Measurements from ENCODE around the gene PLCB2.

Gene PLCB2

GRCh38 chr15:40345225-40345866 lies 37.6 kb upstream of the PLCB2 start:
- H3K4me1 ChIP-seq (ENCODE audit: control insufficient read depth, insufficient read depth, low read length) = peaks cover 5% of the 10 kb centered on the region; the same call in 1 of the 2 replicates
- no peaks in the 10 kb centered on the region for H3K9me3 ChIP-seq (ENCODE audit: control insufficient read depth, insufficient read depth, low read depth, low read length)
- H3K36me3 ChIP-seq (ENCODE audit: control insufficient read depth in 2 of 2, insufficient read depth in 1 of 2, low read length in 2 of 2) = no peaks in the 10 kb centered on the region
- no peak for TF ChIP-seq WT1 (tag by site-specific recombination; IDR thresholded peaks at IDR 0.05)
- no peak for TF ChIP-seq ZNF184 (tag by site-specific recombination; IDR thresholded peaks at IDR 0.05)
- TF ChIP-seq ZEB2 (tag by site-specific recombination; IDR thresholded peaks at IDR 0.05) = no peak
- TF ChIP-seq ZNF560 (tag by site-specific recombination; IDR thresholded peaks at IDR 0.05; ENCODE audit: borderline replicate concordance) = no peak
- TF ChIP-seq KLF16 (tag by site-specific recombination; IDR thresholded peaks at IDR 0.05) = no peak
- TF ChIP-seq ZNF513 (tag by site-specific recombination; IDR thresholded peaks at IDR 0.05) = no peak
- TF ChIP-seq ZNF341 (tag by site-specific recombination; IDR thresholded peaks at IDR 0.05; ENCODE audit: low read depth) = no peak
- no peak for TF ChIP-seq ZNF433 (tag by site-specific recombination; IDR thresholded peaks at IDR 0.05; ENCODE audit: low read depth)
- TF ChIP-seq ZBTB21 (tag by site-specific recombination; IDR thresholded peaks at IDR 0.05) = no peak
- no peak for TF ChIP-seq ZNF366 (tag by site-specific recombination; conservative IDR thresholded peaks at IDR 0.05)
- ChIA-PET POLR2A (no interaction called here), CTCF (interaction anchor here (0.6 to 2.9 kb wide), 22 partner anchors 8 to 300 kb away, joined by 3 to 17 read pairs (median 5); partner anchors contain the start of genes DISP2, INAFM2 and KNSTRN)
- no peak overlapping the region for H3K4me3 ChIP-seq (ENCODE audit: low read depth, low read length)
- no peak overlapping the region for H3K27ac ChIP-seq (ENCODE audit: extremely low read depth, low read depth, low read length)

- no peaks in the 10 kb centered on the region for H3K36me3 ChIP-seq (ENCODE audit: control insufficient read depth in 2 of 2, insufficient read depth in 1 of 2, low read length in 2 of 2)
- ChIA-PET CTCF (interaction anchor here (0.6 to 2.9 kb wide), 30 partner anchors 9 to 317 kb away, joined by 3 to 17 read pairs (median 4); partner anchors contain the start of genes DISP2, INAFM2 and KNSTRN), POLR2A (interaction anchor here (1.5 kb wide), 1 partner anchor 77 kb away, joined by 6 read pairs; no protein-coding TSS in a partner anchor)
- no peaks in the 10 kb centered on the region for H3K9me3 ChIP-seq (ENCODE audit: control insufficient read depth, insufficient read depth, low read depth, low read length)
- no peak overlapping the region for H3K27ac ChIP-seq (ENCODE audit: extremely low read depth, low read depth, low read length)
- H3K4me3 ChIP-seq (ENCODE audit: low read depth, low read length) = no peak overlapping the region
- H3K4me1 ChIP-seq (ENCODE audit: control insufficient read depth, insufficient read depth, low read length) = peaks cover 10% of the 10 kb centered on the region; the same call in 1 of the 2 replicates
- TF ChIP-seq TRIM28 (IDR thresholded peaks at IDR 0.05; ENCODE audit: borderline replicate concordance, low read length) = no peak
- no peak for TF ChIP-seq ZBTB49 (tag by site-specific recombination; IDR thresholded peaks at IDR 0.05; ENCODE audit: low read depth)
- peak; percentile 45; the same call in 1 of the 2 replicates for TF ChIP-seq GLIS2 (tag by site-specific recombination; IDR thresholded peaks at IDR 0.05)
- no peak for TF ChIP-seq ZFHX2 (tag by site-specific recombination; conservative IDR thresholded peaks at IDR 0.05)
- no peak for TF ChIP-seq REST (tag by site-specific recombination; IDR thresholded peaks at IDR 0.05)
- TF ChIP-seq CTCF (tag by site-specific recombination; IDR thresholded peaks at IDR 0.05) = peak; percentile 49; the same call in 1 of the 2 replicates
- TF ChIP-seq KLF16 (tag by site-specific recombination; IDR thresholded peaks at IDR 0.05) = no peak
- TF ChIP-seq GLI4 (tag by site-specific recombination; IDR thresholded peaks at IDR 0.05) = no peak
- no peak for TF ChIP-seq ZNF555 (tag by site-specific recombination; conservative IDR thresholded peaks at IDR 0.05)
- peak; percentile 58 for TF ChIP-seq ZNF341 (tag by site-specific recombination; IDR thresholded peaks at IDR 0.05; ENCODE audit: low read depth)
- TF ChIP-seq ZBTB8A (tag by site-specific recombination; IDR thresholded peaks at IDR 0.05) = peak; percentile 42
- no peak for TF ChIP-seq IKZF3 (tag by site-specific recombination; IDR thresholded peaks at IDR 0.05)
- TF ChIP-seq ZNF37A (tag by site-specific recombination; IDR thresholded peaks at IDR 0.05) = no peak
- no peak for TF ChIP-seq ZNF157 (tag by site-specific recombination; IDR thresholded peaks at IDR 0.05)
- TF ChIP-seq ZNF654 (tag by site-specific recombination; IDR thresholded peaks at IDR 0.05; ENCODE audit: low read depth) = peak; percentile 46
- no peak for TF ChIP-seq ZNF558 (tag by site-specific recombination; IDR thresholded peaks at IDR 0.05)
Observed at GRCh38 chr15:40344631-40345120, 36.9 kb upstream of the PLCB2 start.
